B cell (primary cell): ENCODE results near the gene GINS3.

Source experiments
- EZH2 ChIP-seq: IDR thresholded peaks from 2 replicates; pipeline ENCODE4 v1.6.1; 2012; ENCODE audit warnings: borderline replicate concordance, low read depth, mild to moderate bottlenecking, moderate library complexity, low read length; ENCODE audit not compliant: insufficient read depth, poor library complexity, severe bottlenecking
- TF ChIP-seq, protein P1 (sequence below): fragments of 200-600 bp; IDR thresholded peaks from one replicate; pipeline ENCODE4 v1.8.0; 2022; ENCODE audit warnings: antibody characterized with exemption, mild to moderate bottlenecking

DNA sequence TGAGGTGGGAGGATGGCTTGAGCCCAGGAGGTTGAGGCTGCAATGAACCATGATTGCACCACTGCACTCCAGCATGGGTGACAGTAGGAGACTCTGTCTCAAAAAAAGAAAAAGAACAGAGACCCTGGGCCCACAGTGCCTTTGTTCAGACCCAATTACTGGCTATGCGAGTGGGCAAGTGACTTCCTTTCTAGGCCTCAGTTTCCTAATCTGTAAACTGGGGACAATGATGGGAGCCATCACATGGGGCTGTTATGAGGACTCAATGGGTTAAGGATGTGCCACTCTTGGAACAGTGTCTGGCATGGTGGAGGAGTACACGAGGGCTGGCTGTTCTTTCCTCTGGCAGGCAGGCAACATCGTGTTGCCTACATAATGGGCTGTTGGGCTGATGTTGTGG is 60.4 kb downstream of the GINS3 start:
- TF ChIP-seq, protein P1, sequence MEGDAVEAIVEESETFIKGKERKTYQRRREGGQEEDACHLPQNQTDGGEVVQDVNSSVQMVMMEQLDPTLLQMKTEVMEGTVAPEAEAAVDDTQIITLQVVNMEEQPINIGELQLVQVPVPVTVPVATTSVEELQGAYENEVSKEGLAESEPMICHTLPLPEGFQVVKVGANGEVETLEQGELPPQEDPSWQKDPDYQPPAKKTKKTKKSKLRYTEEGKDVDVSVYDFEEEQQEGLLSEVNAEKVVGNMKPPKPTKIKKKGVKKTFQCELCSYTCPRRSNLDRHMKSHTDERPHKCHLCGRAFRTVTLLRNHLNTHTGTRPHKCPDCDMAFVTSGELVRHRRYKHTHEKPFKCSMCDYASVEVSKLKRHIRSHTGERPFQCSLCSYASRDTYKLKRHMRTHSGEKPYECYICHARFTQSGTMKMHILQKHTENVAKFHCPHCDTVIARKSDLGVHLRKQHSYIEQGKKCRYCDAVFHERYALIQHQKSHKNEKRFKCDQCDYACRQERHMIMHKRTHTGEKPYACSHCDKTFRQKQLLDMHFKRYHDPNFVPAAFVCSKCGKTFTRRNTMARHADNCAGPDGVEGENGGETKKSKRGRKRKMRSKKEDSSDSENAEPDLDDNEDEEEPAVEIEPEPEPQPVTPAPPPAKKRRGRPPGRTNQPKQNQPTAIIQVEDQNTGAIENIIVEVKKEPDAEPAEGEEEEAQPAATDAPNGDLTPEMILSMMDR = no peak
- no peak for TF ChIP-seq EZH2
